Adrenal gland (tissue), 5 donors: ENCODE data around the gene RFWD3.

Experiments used
- POLR2A ChIP-seq, 2 donors: fragments of 450-650 bp; IDR thresholded peaks; one replicate each; pipeline ENCODE4 v1.6.1; 2017; ENCODE audit warnings: antibody characterized with exemption in 2 of 2, mild to moderate bottlenecking in 2 of 2, moderate library complexity in 1 of 2
- TF ChIP-seq, protein P1 (sequence below), 6 experiments: fragments of 450-650 bp in 4 of 6; fragments of 200-600 bp in 2 of 6; sonication (generic) in 1 of 6; IDR thresholded peaks; 1 replicate in 5 of 6; 2 replicates in 1 of 6; pipeline versions ENCODE4 v1.5.1 to v1.8.0; 2016 to 2021; ENCODE audit warnings: antibody characterized with exemption in 6 of 6, mild to moderate bottlenecking in 2 of 6, moderate library complexity in 1 of 6
- donor health status: DM: no; HTN: no; CAD: no.

DNA sequence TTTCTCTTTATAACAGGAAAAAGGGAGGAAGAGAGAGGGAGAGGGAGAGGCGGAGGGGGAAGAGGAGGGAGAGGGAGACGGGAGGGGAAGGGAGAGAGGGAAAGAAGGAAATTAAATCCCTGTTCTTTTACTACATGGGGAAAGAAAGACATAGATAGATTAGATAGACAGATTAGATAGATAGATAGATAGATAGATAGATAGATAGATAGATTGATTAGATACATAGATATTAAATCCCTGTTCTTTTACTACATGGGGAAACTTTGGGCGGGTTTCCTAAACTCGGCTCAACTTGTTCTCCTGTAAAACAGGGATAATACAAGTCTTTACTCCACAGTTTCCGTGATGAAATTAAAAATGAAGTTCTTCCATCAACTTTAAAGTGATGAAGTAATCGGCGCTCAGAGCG, 661 bp downstream of the RFWD3 start:
- TF ChIP-seq POLR2A (IDR thresholded peaks at IDR 0.05), result no peak
- TF ChIP-seq, protein P1, sequence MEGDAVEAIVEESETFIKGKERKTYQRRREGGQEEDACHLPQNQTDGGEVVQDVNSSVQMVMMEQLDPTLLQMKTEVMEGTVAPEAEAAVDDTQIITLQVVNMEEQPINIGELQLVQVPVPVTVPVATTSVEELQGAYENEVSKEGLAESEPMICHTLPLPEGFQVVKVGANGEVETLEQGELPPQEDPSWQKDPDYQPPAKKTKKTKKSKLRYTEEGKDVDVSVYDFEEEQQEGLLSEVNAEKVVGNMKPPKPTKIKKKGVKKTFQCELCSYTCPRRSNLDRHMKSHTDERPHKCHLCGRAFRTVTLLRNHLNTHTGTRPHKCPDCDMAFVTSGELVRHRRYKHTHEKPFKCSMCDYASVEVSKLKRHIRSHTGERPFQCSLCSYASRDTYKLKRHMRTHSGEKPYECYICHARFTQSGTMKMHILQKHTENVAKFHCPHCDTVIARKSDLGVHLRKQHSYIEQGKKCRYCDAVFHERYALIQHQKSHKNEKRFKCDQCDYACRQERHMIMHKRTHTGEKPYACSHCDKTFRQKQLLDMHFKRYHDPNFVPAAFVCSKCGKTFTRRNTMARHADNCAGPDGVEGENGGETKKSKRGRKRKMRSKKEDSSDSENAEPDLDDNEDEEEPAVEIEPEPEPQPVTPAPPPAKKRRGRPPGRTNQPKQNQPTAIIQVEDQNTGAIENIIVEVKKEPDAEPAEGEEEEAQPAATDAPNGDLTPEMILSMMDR (IDR thresholded peaks at IDR 0.05), result no peak
